HEK293 (cell line): ENCODE measurements around the gene MINPP1.

ENCODE experiments used
- CTCF ChIA-PET: fragments of 350-600 bp; formaldehyde crosslinking; extraction: SDS; loops from one replicate; lab custom pipeline; 2021; ENCODE audit warnings: antibody characterized with exemption; lab: Yijun Ruan, JAX
- POLR2A ChIA-PET: fragments of 300-600 bp; formaldehyde crosslinking; extraction: SDS; loops from one replicate; lab custom pipeline; 2020; ENCODE audit warnings: antibody characterized with exemption, inconsistent platforms; lab: Yijun Ruan, JAX
- H3K27ac ChIP-seq: fragments of 200-500 bp; sonication (Bioruptor generic); 2 replicates; pipeline ENCODE4 v1.5.1; 2014; ENCODE audit warnings: low read depth, low read length, control low read depth, inconsistent platforms; ENCODE audit errors: extremely low read depth
- H3K36me3 ChIP-seq, 2 experiments: fragments of 200-500 bp in 1 of 2; sonication (Bioruptor generic) in 1 of 2; 1 replicate in 1 of 2; 2 replicates in 1 of 2; pipeline ENCODE4 v1.5.1; 2014 to 2017; ENCODE audit warnings: inconsistent platforms in 2 of 2, low read length in 2 of 2; ENCODE audit not compliant: control insufficient read depth in 2 of 2, insufficient read depth in 1 of 2
- H3K4me1 ChIP-seq: fragments of 200-500 bp; sonication (Bioruptor generic); 2 replicates; pipeline ENCODE4 v1.5.1; 2014; ENCODE audit warnings: mild to moderate bottlenecking, low read length, inconsistent platforms; ENCODE audit not compliant: control insufficient read depth, insufficient read depth
- H3K4me3 ChIP-seq: 2 replicates; pipeline ENCODE4 v1.5.1; 2011; ENCODE audit warnings: low read depth, mild to moderate bottlenecking, control low read depth, low read length, moderate library complexity
- H3K9me3 ChIP-seq: fragments of 200-500 bp; sonication (Bioruptor generic); 2 replicates; pipeline ENCODE4 v1.5.1; 2014; ENCODE audit warnings: low read depth, low read length, inconsistent platforms; ENCODE audit not compliant: control insufficient read depth, insufficient read depth
- CTCF ChIP-seq: fragments of 450-650 bp; formaldehyde crosslinking; IDR thresholded peaks from 2 replicates; pipeline ENCODE4 v1.5.1; 2016; ENCODE audit warnings: missing biosample characterization, missing genetic modification characterization
- KLF16 ChIP-seq: fragments of 450-650 bp; formaldehyde crosslinking; IDR thresholded peaks from 2 replicates; pipeline ENCODE4 v1.5.1; 2017; ENCODE audit warnings: missing biosample characterization, missing genetic modification characterization
- PRDM10 ChIP-seq: fragments of 450-650 bp; formaldehyde crosslinking; IDR thresholded peaks from 2 replicates; pipeline ENCODE4 v1.5.1; 2016; ENCODE audit warnings: missing biosample characterization, missing genetic modification characterization
- REST ChIP-seq: fragments of 450-650 bp; formaldehyde crosslinking; IDR thresholded peaks from 2 replicates; pipeline ENCODE4 v1.5.1; 2016; ENCODE audit warnings: missing biosample characterization, missing genetic modification characterization
- TSHZ1 ChIP-seq: fragments of 450-650 bp; formaldehyde crosslinking; IDR thresholded peaks from 2 replicates; pipeline ENCODE4 v1.5.1; 2016; ENCODE audit warnings: missing biosample characterization, missing genetic modification characterization, borderline replicate concordance
- ZBTB11 ChIP-seq: fragments of 450-650 bp; formaldehyde crosslinking; conservative IDR thresholded peaks from 2 replicates; pipeline ENCODE4 v1.5.1; 2016; ENCODE audit warnings: low read depth, missing biosample characterization, missing genetic modification characterization
- ZBTB44 ChIP-seq: fragments of 450-650 bp; IDR thresholded peaks from 2 replicates; pipeline ENCODE4 v1.5.1; 2018; ENCODE audit warnings: missing biosample characterization, mild to moderate bottlenecking, missing genetic modification characterization
- ZBTB8A ChIP-seq: fragments of 450-650 bp; formaldehyde crosslinking; IDR thresholded peaks from 2 replicates; pipeline ENCODE4 v1.5.1; 2016; ENCODE audit warnings: missing biosample characterization, missing genetic modification characterization
- ZFHX2 ChIP-seq: fragments of 450-650 bp; formaldehyde crosslinking; conservative IDR thresholded peaks from 2 replicates; pipeline ENCODE4 v1.5.1; 2016; ENCODE audit warnings: missing biosample characterization, missing genetic modification characterization
- ZNF140 ChIP-seq: fragments of 450-650 bp; formaldehyde crosslinking; IDR thresholded peaks from 2 replicates; pipeline ENCODE4 v1.5.1; 2016; ENCODE audit warnings: missing biosample characterization, missing genetic modification characterization
- ZNF155 ChIP-seq: fragments of 450-650 bp; formaldehyde crosslinking; IDR thresholded peaks from 2 replicates; pipeline ENCODE4 v1.5.1; 2016; ENCODE audit warnings: missing biosample characterization, missing genetic modification characterization
- ZNF16 ChIP-seq: fragments of 450-650 bp; formaldehyde crosslinking; IDR thresholded peaks from 2 replicates; pipeline ENCODE4 v1.5.1; 2016; ENCODE audit warnings: low read depth, missing biosample characterization, missing genetic modification characterization
- ZNF223 ChIP-seq: fragments of 450-650 bp; formaldehyde crosslinking; IDR thresholded peaks from 2 replicates; pipeline ENCODE4 v1.5.1; 2016; ENCODE audit warnings: missing biosample characterization, missing genetic modification characterization
- ZNF324 ChIP-seq: fragments of 450-650 bp; formaldehyde crosslinking; IDR thresholded peaks from 2 replicates; pipeline ENCODE4 v1.5.1; 2016; ENCODE audit warnings: missing biosample characterization, missing genetic modification characterization
- ZNF362 ChIP-seq: fragments of 450-650 bp; formaldehyde crosslinking; IDR thresholded peaks from 2 replicates; pipeline ENCODE4 v1.5.1; 2016; ENCODE audit warnings: missing biosample characterization, missing genetic modification characterization
- ZNF394 ChIP-seq: fragments of 450-650 bp; formaldehyde crosslinking; IDR thresholded peaks from 2 replicates; pipeline ENCODE4 v1.5.1; 2016; ENCODE audit warnings: missing biosample characterization, missing genetic modification characterization, mild to moderate bottlenecking, moderate library complexity, borderline replicate concordance
- ZNF473 ChIP-seq: fragments of 450-650 bp; formaldehyde crosslinking; IDR thresholded peaks from 2 replicates; pipeline ENCODE4 v1.5.1; 2017; ENCODE audit warnings: missing biosample characterization, missing genetic modification characterization
- ZNF514 ChIP-seq: fragments of 450-650 bp; formaldehyde crosslinking; IDR thresholded peaks from 2 replicates; pipeline ENCODE4 v1.5.1; 2016; ENCODE audit warnings: missing biosample characterization, missing genetic modification characterization
- ZXDB ChIP-seq: fragments of 450-650 bp; formaldehyde crosslinking; IDR thresholded peaks from 2 replicates; pipeline ENCODE4 v1.5.1; 2016; ENCODE audit warnings: missing biosample characterization, missing genetic modification characterization

The MINPP1 gene

GRCh38 chr10:87594864-87595263, 90.2 kb downstream of the MINPP1 start:
- ChIA-PET POLR2A (no interaction called here), CTCF (no interaction called here)
- Histone ChIP-seq H3K36me3 (no peaks in the 10 kb centered on the region), H3K4me3 (no peak overlapping the region), H3K27ac (no peak overlapping the region), H3K4me1 (no peaks in the 10 kb centered on the region), H3K9me3 (no peaks in the 10 kb centered on the region)
- TF ChIP-seq ZNF514, result no peak
- TF ChIP-seq ZNF223 (tag by site-specific recombination), result no peak
- TF ChIP-seq PRDM10 (tag by site-specific recombination), result no peak
- TF ChIP-seq ZBTB44 (tag by site-specific recombination), result no peak
- TF ChIP-seq CTCF (tag by site-specific recombination), result no peak
- no peak for TF ChIP-seq ZXDB (tag by site-specific recombination)
- TF ChIP-seq ZNF16 (tag by site-specific recombination), result no peak
- TF ChIP-seq ZNF155 (tag by site-specific recombination), result no peak
- TF ChIP-seq REST (tag by site-specific recombination), result no peak
- no peak for TF ChIP-seq TSHZ1 (tag by site-specific recombination)
- no peak for TF ChIP-seq ZNF362 (tag by site-specific recombination)
- TF ChIP-seq ZNF140 (tag by site-specific recombination), result no peak
- no peak for TF ChIP-seq ZBTB11 (tag by site-specific recombination)
- no peak for TF ChIP-seq ZNF324 (tag by site-specific recombination)
- TF ChIP-seq ZBTB8A, result no peak
- TF ChIP-seq ZFHX2 (tag by site-specific recombination), result no peak
- TF ChIP-seq ZNF394, result no peak
- TF ChIP-seq KLF16, result no peak
- TF ChIP-seq ZNF473 (tag by site-specific recombination), result no peak
